IMR-90 (cell line): ENCODE data around the gene ABTB2. TPM values are rescaled to one million over a fixed set of nuclear protein-coding genes. Genes with fewer than 3 reads are reported as not detected.
A peak's percentile ranks its signal among the peaks of the same experiment; 100 is the strongest.

Experiments used
- ATAC-seq: fragments of 200-7000 bp; cut with Tn5 transposase; 2 replicates; pipeline ENCODE4 v1.9.1; 2020; ENCODE audit warnings: low read depth, mild to moderate bottlenecking, moderate library complexity
- BruUV-seq: library from RNA; stranded (reverse); fragments of 400-500 nt; replicated peaks from 2 replicates; lab custom pipeline; 2021; lab: Mats Ljungman, UMichigan
- CTCF ChIA-PET: fragments of 300-600 bp; formaldehyde crosslinking; extraction: SDS; loops from one replicate; lab custom pipeline; 2021; ENCODE audit warnings: antibody characterized with exemption; lab: Yijun Ruan, JAX
- POLR2A ChIA-PET: fragments of 300-600 bp; sonication (Branson Sonifier 250); formaldehyde crosslinking; loops from one replicate; lab custom pipeline; 2022; ENCODE audit warnings: antibody characterized with exemption; ENCODE audit not compliant: unreplicated experiment; lab: Charles Lee
- DNase-seq: peaks from one replicate; pipeline ENCODE4 v3.0.0; 2013
- H2AFZ ChIP-seq: replicated peaks from 2 replicates; pipeline ENCODE3; 2013; ENCODE audit warnings: low read length, mild to moderate bottlenecking; ENCODE audit not compliant: poor library complexity
- H2AK5ac ChIP-seq: 2 replicates; pipeline ENCODE4 v1.6.1; 2013; ENCODE audit warnings: low read depth, low read length, inconsistent platforms
- H2AK9ac ChIP-seq: replicated peaks from 2 replicates; pipeline ENCODE3; 2013; ENCODE audit warnings: mild to moderate bottlenecking, low read depth, low read length, moderate library complexity; ENCODE audit not compliant: poor library complexity
- H2BK120ac ChIP-seq: 2 replicates; pipeline ENCODE4 v1.6.1; 2013; ENCODE audit warnings: low read depth, low read length, inconsistent platforms
- H2BK15ac ChIP-seq: 3 replicates; pipeline ENCODE4 v1.6.1; 2013; ENCODE audit warnings: low read depth, low read length, inconsistent platforms
- H2BK20ac ChIP-seq: 2 replicates; pipeline ENCODE4 v1.6.1; 2013; ENCODE audit warnings: low read depth, mild to moderate bottlenecking, inconsistent platforms, low read length, moderate library complexity
- H2BK5ac ChIP-seq: 2 replicates; pipeline ENCODE4 v1.6.1; 2013; ENCODE audit warnings: mild to moderate bottlenecking, low read depth, low read length, inconsistent platforms; ENCODE audit not compliant: poor library complexity, severe bottlenecking
- H3K14ac ChIP-seq: replicated peaks from 2 replicates; pipeline ENCODE4 v1.6.1; 2013; ENCODE audit warnings: low read depth, low read length, inconsistent platforms
- H3K18ac ChIP-seq: 2 replicates; pipeline ENCODE4 v1.6.1; 2013; ENCODE audit warnings: low read depth, low read length, control low read depth
- H3K23ac ChIP-seq: 2 replicates; pipeline ENCODE4 v1.6.1; 2013; ENCODE audit warnings: low read depth, low read length, inconsistent platforms
- H3K27ac ChIP-seq: 2 replicates; pipeline ENCODE4 v1.5.1; 2013; ENCODE audit warnings: mild to moderate bottlenecking, control low read depth, low read length; ENCODE audit not compliant: insufficient read depth
- H3K27me3 ChIP-seq: 2 replicates; pipeline ENCODE4 v1.6.1; 2013; ENCODE audit warnings: low read length; ENCODE audit not compliant: control insufficient read depth, insufficient read depth
- H3K36me3 ChIP-seq: 2 replicates; pipeline ENCODE4 v1.6.1; 2013; ENCODE audit warnings: low read length, mixed read lengths; ENCODE audit not compliant: control insufficient read depth, insufficient read depth
- H3K4ac ChIP-seq: 2 replicates; pipeline ENCODE4 v1.6.1; 2013; ENCODE audit warnings: low read depth, low read length, inconsistent platforms
- H3K4me1 ChIP-seq: 2 replicates; pipeline ENCODE4 v1.6.1; 2013; ENCODE audit warnings: low read length, mixed read lengths; ENCODE audit not compliant: control insufficient read depth, insufficient read depth
- H3K4me2 ChIP-seq: 2 replicates; pipeline ENCODE4 v1.6.1; 2013; ENCODE audit warnings: low read depth, mild to moderate bottlenecking, control low read depth, low read length, moderate library complexity
- H3K4me3 ChIP-seq: 2 replicates; pipeline ENCODE4 v1.5.1; 2013; ENCODE audit warnings: low read depth, mild to moderate bottlenecking, control low read depth, low read length, moderate library complexity; ENCODE audit not compliant: insufficient read depth
- H3K56ac ChIP-seq: 2 replicates; pipeline ENCODE4 v1.6.1; 2013; ENCODE audit warnings: low read length, inconsistent platforms; ENCODE audit not compliant: insufficient read depth; ENCODE audit errors: extremely low read depth
- H3K79me1 ChIP-seq, 2 experiments: 2 replicates each; pipeline ENCODE4 v1.6.1; 2013; ENCODE audit warnings: low read length in 2 of 2, inconsistent platforms in 1 of 2, low read depth in 1 of 2
- H3K9ac ChIP-seq: 2 replicates; pipeline ENCODE4 v1.6.1; 2013; ENCODE audit warnings: low read depth, low read length, control low read depth
- H3K9me1 ChIP-seq: 2 replicates; pipeline ENCODE4 v1.6.1; 2013; ENCODE audit warnings: low read length, inconsistent platforms; ENCODE audit not compliant: insufficient read depth
- H3K9me3 ChIP-seq: 2 replicates; pipeline ENCODE4 v1.6.1; 2013; ENCODE audit warnings: low read length; ENCODE audit not compliant: control insufficient read depth, insufficient read depth
- H4K20me1 ChIP-seq: 2 replicates; pipeline ENCODE4 v1.6.1; 2013; ENCODE audit warnings: low read length, inconsistent platforms; ENCODE audit not compliant: insufficient read depth
- H4K5ac ChIP-seq: 2 replicates; pipeline ENCODE4 v1.6.1; 2013; ENCODE audit warnings: mild to moderate bottlenecking, low read depth, low read length, control low read depth
- H4K8ac ChIP-seq, 2 experiments: 2 replicates each; pipeline ENCODE4 v1.6.1; 2013; ENCODE audit warnings: low read depth in 2 of 2, low read length in 2 of 2, control low read depth in 1 of 2, inconsistent platforms in 1 of 2
- H4K91ac ChIP-seq: 2 replicates; pipeline ENCODE4 v1.6.1; 2013; ENCODE audit warnings: low read depth, low read length, inconsistent platforms; ENCODE audit not compliant: insufficient read depth
- BHLHE40 ChIP-seq: fragments of 150-350 bp; IDR thresholded peaks from 2 replicates; pipeline ENCODE4 v1.6.1; 2016; ENCODE audit warnings: mild to moderate bottlenecking, low read depth, low read length
- CTCF ChIP-seq: conservative IDR thresholded peaks from 2 replicates; pipeline ENCODE4 v1.5.1; 2012; ENCODE audit warnings: mild to moderate bottlenecking, low read depth, low read length, improper control_type of control experiment
- FOS ChIP-seq: fragments of 150-350 bp; IDR thresholded peaks from 2 replicates; pipeline ENCODE4 v1.6.1; 2016; ENCODE audit warnings: low read depth, low read length
- MAFK ChIP-seq: IDR thresholded peaks from 2 replicates; pipeline ENCODE4 v1.6.1; 2012; ENCODE audit warnings: low read depth, low read length, improper control_type of control experiment
- MAZ ChIP-seq: IDR thresholded peaks from 2 replicates; pipeline ENCODE4 v1.6.1; 2012; ENCODE audit warnings: low read depth, mild to moderate bottlenecking, low read length, improper control_type of control experiment, moderate library complexity, borderline replicate concordance
- MXI1 ChIP-seq: IDR thresholded peaks from 2 replicates; pipeline ENCODE4 v1.6.1; 2012; ENCODE audit warnings: low read depth, mild to moderate bottlenecking, low read length, moderate library complexity, borderline replicate concordance
- POLR2A ChIP-seq: IDR thresholded peaks from 2 replicates; pipeline ENCODE4 v1.6.1; 2012; ENCODE audit warnings: mild to moderate bottlenecking, low read depth, low read length
- RAD21 ChIP-seq: IDR thresholded peaks from 2 replicates; pipeline ENCODE4 v1.6.1; 2012; ENCODE audit warnings: low read length, improper control_type of control experiment
- RCOR1 ChIP-seq: IDR thresholded peaks from 2 replicates; pipeline ENCODE4 v1.6.1; 2012; ENCODE audit warnings: mild to moderate bottlenecking, low read length, improper control_type of control experiment; ENCODE audit not compliant: insufficient replicate concordance
- RFX5 ChIP-seq: IDR thresholded peaks from 2 replicates; pipeline ENCODE4 v1.8.0; 2012; ENCODE audit warnings: low read depth, mild to moderate bottlenecking, low read length, moderate library complexity
- SMC3 ChIP-seq: fragments of 150-350 bp; IDR thresholded peaks from 2 replicates; pipeline ENCODE4 v1.6.1; 2016; ENCODE audit warnings: low read depth, mild to moderate bottlenecking, antibody characterized with exemption, low read length, moderate library complexity
- WGBS, 2 experiments: methylation state at CpG; one replicate each; pipeline versions ENCODE4 v1.1.5 to v1.1.7; 2013; ENCODE audit warnings: missing lambda C conversion rate in 2 of 2; ENCODE audit not compliant: insufficient read length in 1 of 2; ENCODE audit errors: extremely low coverage in 2 of 2; 5-methylcytosine and 5-hydroxymethylcytosine counted together
- dilution Hi-C: fragments of 300-500 bp; cut with HindIII; formaldehyde crosslinking; loops from one replicate; pipeline ENCODE4 v1.14.3; 2018; ENCODE audit warnings: low sequenced_read_pairs; ENCODE audit not compliant: unreplicated experiment
- in situ Hi-C: fragments of 300-500 bp; cut with MboI; formaldehyde crosslinking; loops from 3 replicates; pipeline ENCODE4 v1.14.3; 2019; ENCODE audit warnings: low sequenced_read_pairs, inconsistent platforms, mixed read lengths
- intact Hi-C: fragments of 100-400 bp; cut with micrococcal nuclease; formaldehyde crosslinking; loops from 2 replicates; pipeline ENCODE4 v1.10.0; 2022
- polyA plus RNA-seq, 3 experiments: library from polyadenylated mRNA; depleted of rRNA; stranded (reverse); fragments of >200 nt; gene quantifications; 2 replicates each; pipeline ENCODE4 v1.2.3, GENCODE V29; 2012; ENCODE audit warnings: low replicate concordance in 1 of 3
- total RNA-seq: library from RNA; depleted of rRNA; stranded (reverse); fragments of >200 nt; gene quantifications from 2 replicates; pipeline ENCODE4 v1.2.3, GENCODE V29; 2012
- TF ChIP-seq, protein P1 (sequence below): fragments of 150-350 bp; IDR thresholded peaks from 2 replicates; pipeline ENCODE4 v1.6.1; 2017; ENCODE audit warnings: mild to moderate bottlenecking, antibody characterized with exemption, low read length, low read depth

ABTB2 gene
- total and polyA plus RNA-seq, 2 of the 4 experiments (the other 2 are of a cell fraction) = 0.18 to 2.0 TPM

- Histone ChIP-seq H3K4me1 (peaks cover 9% of the 10 kb centered on the region; the same call in 1 of the 2 replicates), H3K14ac (peak overlapping the region; percentile 83; the same call in 1 of the 2 replicates), H3K9me1 (peaks cover 18% of the 10 kb centered on the region), H4K5ac (peak overlapping the region; percentile 1; the same call in 1 of the 2 replicates), H4K8ac (peak overlapping the region in 1 of 2 experiments; percentile 87; a peak in 2 of 4 replicates), H3K9ac (0 out of 2 replicates have a peak overlapping the region, but pooled peaks have one; percentile 16), H2BK15ac (peak overlapping the region; percentile 26; the same call in 1 of the 3 replicates), H3K36me3 (no peaks in the 10 kb centered on the region), H3K4me2 (peak overlapping the region; percentile 86), H3K79me1 (no peaks in the 10 kb centered on the region), H3K56ac (peak overlapping the region; percentile 63), H2AK9ac (peak overlapping the region; percentile 35), H3K9me3 (no peaks in the 10 kb centered on the region), H2BK20ac (peak overlapping the region; percentile 89), H3K27me3 (peaks cover 2% of the 10 kb centered on the region; the same call in 1 of the 2 replicates), H2BK5ac (peak overlapping the region; percentile 78), H3K27ac (peak overlapping the region; percentile 67), H3K4me3 (peak overlapping the region; percentile 31; the same call in 1 of the 2 replicates), H2AFZ (peak overlapping the region; percentile 95), H4K91ac (peak overlapping the region; percentile 69), H3K4ac (peak overlapping the region; percentile 82), H2AK5ac (peak overlapping the region; percentile 30; the same call in 1 of the 2 replicates), H2BK120ac (peak overlapping the region; percentile 94), H3K18ac (peak overlapping the region; percentile 38), H3K23ac (peak overlapping the region; percentile 57; the same call in 1 of the 2 replicates), H4K20me1 (no peaks in the 10 kb centered on the region)
- CTCF ChIA-PET = interaction anchor here (0.6 to 1.8 kb wide), 2 partner anchors 18 to 105 kb away, joined by 6 read pairs; no protein-coding TSS in a partner anchor
- DNase-seq (peak; percentile 93), ATAC-seq (peak; percentile 91)
- dilution Hi-C loops (loop anchor here (25.0 kb wide), 1 partner anchor 145 kb away; no protein-coding TSS in a partner anchor), in situ Hi-C loops (no loop called here), intact Hi-C loops (loop anchor here (1.0 kb wide), 1 partner anchor 166 kb away; the partner anchor contains the start of gene ABTB2)
- BruUV-seq = no TSS peak
- 58% methylated on average over 4 of the region's 14 CpGs; no CpG with 5 or more reads in 1 of the 2 experiments for WGBS, 2 experiments
- POLR2A ChIA-PET = interaction anchor here (0.6 kb wide), 1 partner anchor 52 kb away, joined by 3 read pairs; no protein-coding TSS in a partner anchor
- TF ChIP-seq, protein P1, sequence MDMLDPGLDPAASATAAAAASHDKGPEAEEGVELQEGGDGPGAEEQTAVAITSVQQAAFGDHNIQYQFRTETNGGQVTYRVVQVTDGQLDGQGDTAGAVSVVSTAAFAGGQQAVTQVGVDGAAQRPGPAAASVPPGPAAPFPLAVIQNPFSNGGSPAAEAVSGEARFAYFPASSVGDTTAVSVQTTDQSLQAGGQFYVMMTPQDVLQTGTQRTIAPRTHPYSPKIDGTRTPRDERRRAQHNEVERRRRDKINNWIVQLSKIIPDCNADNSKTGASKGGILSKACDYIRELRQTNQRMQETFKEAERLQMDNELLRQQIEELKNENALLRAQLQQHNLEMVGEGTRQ = no peak
- TF ChIP-seq SMC3 (peak; percentile 15; the same call in 1 of the 2 replicates), BHLHE40 (peak; percentile 65), MAZ (no peak), RAD21 (no peak), FOS (peak; percentile 63), RCOR1 (peak; percentile 69), MAFK (no peak), MXI1 (0 out of 2 replicates have a peak, but pooled peaks have one; percentile 2), RFX5 (no peak), CTCF (no peak), POLR2A (peak; percentile 28; the same call in 1 of the 2 replicates)
Observed at GRCh38 chr11:34192481-34193401, 165.1 kb downstream of the ABTB2 start.
